Keratinocyte (primary cell): Measurements from ENCODE around the gene EYS. TPM values are rescaled to one million over a fixed set of nuclear protein-coding genes. Genes with fewer than 3 reads are reported as not detected.

Experiments
- DNase-seq: peaks from one replicate; pipeline ENCODE4 v3.0.0-alpha.2; 2011; ENCODE audit warnings: low read depth, missing footprints, low spot score
- FAIRE-seq: peaks from 2 replicates; lab custom pipeline; 2011; peaks lifted over from hg19 to GRCh38; lab: Jason Lieb, UNC
- H2AFZ ChIP-seq: 2 replicates; pipeline ENCODE4 v1.6.0; 2012; ENCODE audit warnings: low read length, control low read depth, inconsistent platforms; ENCODE audit not compliant: control insufficient read depth
- H3K27ac ChIP-seq: 2 replicates; pipeline ENCODE4 v1.5.1; 2011; ENCODE audit warnings: low read length; ENCODE audit not compliant: control insufficient read depth, insufficient read depth
- H3K27me3 ChIP-seq: 3 replicates; pipeline ENCODE4 v1.6.0; 2011; ENCODE audit warnings: low read length; ENCODE audit not compliant: control insufficient read depth, insufficient read depth; ENCODE audit errors: extremely low read depth
- H3K36me3 ChIP-seq, 2 experiments: 2 replicates in 1 of 2; 3 replicates in 1 of 2; pipeline ENCODE4 v1.5.1; 2011; ENCODE audit warnings: low read length in 2 of 2, mild to moderate bottlenecking in 1 of 2; ENCODE audit not compliant: control insufficient read depth in 2 of 2, insufficient read depth in 2 of 2; ENCODE audit errors: extremely low read depth in 1 of 2
- H3K4me1 ChIP-seq: 3 replicates; pipeline ENCODE4 v1.5.1; 2011; ENCODE audit warnings: low read length; ENCODE audit not compliant: control insufficient read depth, insufficient read depth; ENCODE audit errors: extremely low read depth
- H3K4me2 ChIP-seq: 3 replicates; pipeline ENCODE4 v1.6.0; 2011; ENCODE audit warnings: low read depth, low read length; ENCODE audit not compliant: control insufficient read depth, insufficient read depth; ENCODE audit errors: extremely low read depth
- H3K4me3 ChIP-seq, 3 experiments: fragments of 200-600 bp in 1 of 3; sonication (generic) in 1 of 3; 2 replicates in 2 of 3; 3 replicates in 1 of 3; pipeline ENCODE4 v1.5.1; 2011 to 2016; ENCODE audit warnings: low read length in 3 of 3, mild to moderate bottlenecking in 3 of 3, control low read depth in 2 of 3, inconsistent platforms in 1 of 3, low read depth in 1 of 3, mixed read lengths in 1 of 3, mixed run types in 1 of 3, moderate library complexity in 1 of 3; ENCODE audit not compliant: control insufficient read depth in 2 of 3, insufficient read depth in 2 of 3; ENCODE audit errors: extremely low read depth in 1 of 3
- H3K79me2 ChIP-seq: 2 replicates; pipeline ENCODE4 v1.6.0; 2012; ENCODE audit warnings: low read length; ENCODE audit not compliant: control insufficient read depth, insufficient read depth
- H3K9ac ChIP-seq: 3 replicates; pipeline ENCODE4 v1.6.0; 2011; ENCODE audit warnings: low read length; ENCODE audit not compliant: control insufficient read depth, insufficient read depth; ENCODE audit errors: extremely low read depth
- H3K9me1 ChIP-seq: 3 replicates; pipeline ENCODE4 v1.6.0; 2011; ENCODE audit warnings: low read length; ENCODE audit not compliant: control insufficient read depth, insufficient read depth; ENCODE audit errors: extremely low read depth
- H3K9me3 ChIP-seq: 2 replicates; pipeline ENCODE4 v1.5.1; 2012; ENCODE audit warnings: low read depth, low read length; ENCODE audit not compliant: control insufficient read depth
- H4K20me1 ChIP-seq: 3 replicates; pipeline ENCODE4 v1.6.0; 2011; ENCODE audit warnings: low read length; ENCODE audit not compliant: control insufficient read depth, insufficient read depth; ENCODE audit errors: extremely low read depth
- CTCF ChIP-seq, 3 experiments: IDR thresholded peaks in 1 of 3; conservative IDR thresholded peaks in 1 of 3; optimal IDR thresholded peaks in 1 of 3; 2 replicates in 2 of 3; 3 replicates in 1 of 3; pipeline versions ENCODE3 to v1.5.1; 2011; ENCODE audit warnings: low read length in 3 of 3, mild to moderate bottlenecking in 3 of 3, moderate library complexity in 2 of 3, control low read depth in 1 of 3, inconsistent platforms in 1 of 3; ENCODE audit not compliant: insufficient read depth in 2 of 3; ENCODE audit errors: extremely low read depth in 1 of 3
- EZH2 ChIP-seq: IDR thresholded peaks from one replicate; pipeline ENCODE4 v1.6.1; 2012; ENCODE audit warnings: inconsistent platforms, mild to moderate bottlenecking, low read length, moderate library complexity
- dilution Hi-C: fragments of 300-500 bp; cut with MboI; formaldehyde crosslinking; loops from one replicate; pipeline ENCODE4 v1.7.0; 2020; ENCODE audit warnings: low sequenced_read_pairs; ENCODE audit not compliant: extremely low pct_ligation_motif_present
- polyA plus RNA-seq, 5 experiments: library from polyadenylated mRNA; depleted of rRNA in 3 of 5; stranded (reverse) in 3 of 5; stranded (forward) in 1 of 5; unstranded in 1 of 5; fragments of >200 nt; gene quantifications; 1 replicate in 1 of 5; 2 replicates in 3 of 5; 3 replicates in 1 of 5; pipeline versions ENCODE4 v1.2.1 to v1.2.3, GENCODE V29; 2011 to 2012; ENCODE audit warnings: missing spikeins in 2 of 5, low read depth in 1 of 5, low replicate concordance in 1 of 5

The EYS gene
- polyA plus RNA-seq, 1 donor (not counting 4 experiments of a cell fraction or from before 2014, with no cell fraction given): 0.34 TPM

- no peak for FAIRE-seq
- H3K79me2 ChIP-seq: no peaks in the 10 kb centered on the region
- no peaks in the 10 kb centered on the region for H3K4me1 ChIP-seq
- no peak overlapping the region for H3K4me3 ChIP-seq
- no peak for DNase-seq
- no peaks in the 10 kb centered on the region for H3K27me3 ChIP-seq
- no peak overlapping the region for H3K9ac ChIP-seq
- no peak overlapping the region for H3K4me2 ChIP-seq
- no peaks in the 10 kb centered on the region for H3K36me3 ChIP-seq
- no peaks in the 10 kb centered on the region for H3K9me1 ChIP-seq
- H3K9me3 ChIP-seq: no peaks in the 10 kb centered on the region
- no peak for TF ChIP-seq CTCF (optimal IDR thresholded peaks at IDR 0.05 in 1 of 3, IDR thresholded peaks at IDR 0.05 in 1 of 3, conservative IDR thresholded peaks at IDR 0.05 in 1 of 3; ENCODE audit: extremely low read depth in 1 of 3, insufficient read depth in 2 of 3, low read length in 3 of 3)
- TF ChIP-seq EZH2: no peak
- no peak overlapping the region for H2AFZ ChIP-seq
- dilution Hi-C loops: no loop called here
- H3K27ac ChIP-seq: no peak overlapping the region
- no peaks in the 10 kb centered on the region for H4K20me1 ChIP-seq
Measured at GRCh38 chr6:64074981-64075380, 1632.0 kb downstream of the EYS start.

GRCh38 chr6:64072686-64073085, 1634.3 kb downstream of the EYS start:
- no peak for TF ChIP-seq EZH2
- no peak for TF ChIP-seq CTCF (optimal IDR thresholded peaks at IDR 0.05 in 1 of 3, IDR thresholded peaks at IDR 0.05 in 1 of 3, conservative IDR thresholded peaks at IDR 0.05 in 1 of 3; ENCODE audit: extremely low read depth in 1 of 3, insufficient read depth in 2 of 3, low read length in 3 of 3)
- no peaks in the 10 kb centered on the region for H3K9me1 ChIP-seq
- no peaks in the 10 kb centered on the region for H3K36me3 ChIP-seq
- no peak overlapping the region for H2AFZ ChIP-seq
- no peak overlapping the region for H3K4me3 ChIP-seq
- no peaks in the 10 kb centered on the region for H3K79me2 ChIP-seq
- no peak overlapping the region for H3K9ac ChIP-seq
- dilution Hi-C loops: no loop called here
- H3K4me2 ChIP-seq: no peak overlapping the region
- FAIRE-seq (no peak), DNase-seq (no peak)
- H3K4me1 ChIP-seq: no peaks in the 10 kb centered on the region
- H3K27me3 ChIP-seq: no peaks in the 10 kb centered on the region
- H3K9me3 ChIP-seq: no peaks in the 10 kb centered on the region
- no peak overlapping the region for H3K27ac ChIP-seq
- no peaks in the 10 kb centered on the region for H4K20me1 ChIP-seq
